SK-MEL-5 (cell line): ENCODE results near the gene TAF11L4. TPM values are rescaled to one million over a fixed set of nuclear protein-coding genes. Genes with fewer than 3 reads are reported as not detected.
"Not testable (repeated sequence)": the region's sequence is repeated elsewhere in the genome, so short reads cannot be mapped to it uniquely, and the experiment has no call there.

Experiments
- DNase-seq: peaks from one replicate; pipeline ENCODE4 v3.0.0-alpha.2; 2016; ENCODE audit warnings: low read depth, low spot score
- in situ Hi-C: cut with HindIII; loops from 2 replicates; pipeline ENCODE4 v1.10.0; 2016; ENCODE audit warnings: low sequenced_read_pairs, high pct_unique_total_duplicates, low pct_unique_long_range_greater_than_20kb
- small RNA-seq, 2 experiments: library from RNA; depleted of rRNA; stranded (forward); fragments of <200 nt; gene quantifications; one replicate each; pipeline ENCODE3, GENCODE V24; 2014
- total RNA-seq: library from RNA; depleted of rRNA; stranded (reverse); fragments of >200 nt; shearing (Covaris generic); gene quantifications from 2 replicates; pipeline ENCODE4 v1.2.3, GENCODE V29; 2014; rRNA removed

TAF11L4 gene
- total RNA-seq, 1 experiment from 2014 or later = not detected

GRCh38 chr5:17528369-17528768 lies 6.8 kb downstream of the TAF11L4 start, which contains the start of gene TAF11L6:
Gene TAF11L6 (plus strand): TSS chr5:17528669.
- DNase-seq, in situ Hi-C loops: not testable (repeated sequence)

Small RNA genes within 50 kb of the gene (small RNA-seq; reads per million reads assigned to genes)
- gene AC106774.3 = 0 reads per million in 2 experiments

Other genes with a start within 250 kb of the TAF11L4 start
- gene TAF11L2, start 23.6 kb upstream of the TAF11L4 start, total RNA-seq = not detected in 2 replicates
- not detected in 2 replicates for gene TAF11L3, start 3.4 kb upstream of the TAF11L4 start, total RNA-seq
- not detected in 2 replicates for gene TAF11L5, start 3.4 kb downstream of the TAF11L4 start, total RNA-seq
- gene TAF11L6, start 6.9 kb downstream of the TAF11L4 start, total RNA-seq = not detected in 2 replicates
- not detected in 2 replicates for gene TAF11L7, start 64.0 kb downstream of the TAF11L4 start, total RNA-seq
- not detected in 2 replicates for gene TAF11L8, start 69.2 kb downstream of the TAF11L4 start, total RNA-seq
- gene TAF11L9, start 72.6 kb downstream of the TAF11L4 start, total RNA-seq = not detected in 2 replicates
- gene TAF11L10, start 76.0 kb downstream of the TAF11L4 start, total RNA-seq = not detected in 2 replicates
- gene TAF11L11, start 82.4 kb downstream of the TAF11L4 start, total RNA-seq = not detected in 2 replicates
- not detected in 2 replicates for gene TAF11L12, start 88.6 kb downstream of the TAF11L4 start, total RNA-seq
- not detected in 2 replicates for gene TAF11L13, start 110.3 kb downstream of the TAF11L4 start, total RNA-seq
- not detected in 2 replicates for gene TAF11L14, start 112.7 kb downstream of the TAF11L4 start, total RNA-seq